Karpas-422 (cell line): ENCODE measurements around the gene EXOSC5. TPM values are rescaled to one million over a fixed set of nuclear protein-coding genes. Genes with fewer than 3 reads are reported as not detected.

Experiments used
- DNase-seq: peaks from one replicate; pipeline ENCODE4 v3.0.0-alpha.2; 2015
- H2AFZ ChIP-seq: fragments of 200-600 bp; sonication (generic); 2 replicates; pipeline ENCODE4 v1.6.1; 2014; ENCODE audit warnings: antibody characterized with exemption, low read length, mixed read lengths
- H3K27ac ChIP-seq: fragments of 200-600 bp; sonication (generic); 2 replicates; pipeline ENCODE4 v1.5.1; 2014; ENCODE audit warnings: mild to moderate bottlenecking, low read length, moderate library complexity
- H3K27me3 ChIP-seq: fragments of 200-600 bp; sonication (generic); 2 replicates; pipeline ENCODE4 v1.6.1; 2014; ENCODE audit warnings: low read length, mixed read lengths
- H3K36me3 ChIP-seq: fragments of 200-600 bp; sonication (generic); 2 replicates; pipeline ENCODE4 v1.6.1; 2014; ENCODE audit warnings: low read length, mixed read lengths; ENCODE audit not compliant: insufficient read depth
- H3K4me1 ChIP-seq: fragments of 200-600 bp; sonication (generic); 2 replicates; pipeline ENCODE4 v1.6.1; 2014; ENCODE audit warnings: mild to moderate bottlenecking, low read length, mixed read lengths
- H3K4me2 ChIP-seq: fragments of 200-600 bp; sonication (generic); 2 replicates; pipeline ENCODE4 v1.6.1; 2014; ENCODE audit warnings: low read length, low read depth, mild to moderate bottlenecking; ENCODE audit not compliant: poor library complexity, severe bottlenecking
- H3K4me3 ChIP-seq: fragments of 200-600 bp; sonication (generic); 2 replicates; pipeline ENCODE4 v1.5.1; 2014; ENCODE audit warnings: mild to moderate bottlenecking, antibody characterized with exemption, low read length, mixed read lengths
- H3K79me2 ChIP-seq: fragments of 200-600 bp; sonication (generic); 2 replicates; pipeline ENCODE4 v1.6.1; 2014; ENCODE audit warnings: mild to moderate bottlenecking, low read length, mixed read lengths
- H3K9ac ChIP-seq: fragments of 200-600 bp; sonication (generic); 2 replicates; pipeline ENCODE4 v1.6.0; 2014; ENCODE audit warnings: low read length
- H3K9me2 ChIP-seq: fragments of 200-600 bp; sonication (generic), shearing (Covaris generic); replicated peaks from 2 replicates; pipeline ENCODE4 v1.6.0; 2014; ENCODE audit warnings: mild to moderate bottlenecking, low read length, moderate library complexity; ENCODE audit not compliant: insufficient read depth
- H3K9me3 ChIP-seq: fragments of 300-700, 200-600 bp; sonication (generic); 2 replicates; pipeline ENCODE4 v1.6.1; 2014; ENCODE audit warnings: low read length, mixed read lengths
- H4K20me1 ChIP-seq: fragments of 200-600 bp; sonication (generic); 2 replicates; pipeline ENCODE4 v1.6.1; 2014; ENCODE audit warnings: mild to moderate bottlenecking, antibody characterized with exemption, low read length, low read depth; ENCODE audit not compliant: insufficient read depth
- total RNA-seq: library from RNA; depleted of rRNA; stranded (reverse); fragments of >200 nt; shearing (Covaris generic); gene quantifications from 2 replicates; pipeline ENCODE4 v1.2.3, GENCODE V29; 2014; ENCODE audit warnings: low replicate concordance

The EXOSC5 gene
- total RNA-seq, 1 experiment from 2014 or later: 74.7 TPM

GRCh38 chr19:41364524-41365391 lies 32.4 kb downstream of the EXOSC5 start:
- Histone ChIP-seq H3K9me3 (no peaks in the 10 kb centered on the region), H3K36me3 (no peaks in the 10 kb centered on the region), H3K4me1 (peaks cover 24% of the 10 kb centered on the region), H3K9me2 (no peaks in the 10 kb centered on the region), H3K27ac (peak overlapping the region; percentile 89), H3K79me2 (peaks cover 32% of the 10 kb centered on the region), H3K4me2 (peak overlapping the region; percentile 94), H3K9ac (peak overlapping the region; percentile 90), H4K20me1 (no peaks in the 10 kb centered on the region), H2AFZ (peak overlapping the region; percentile 79), H3K4me3 (peak overlapping the region; percentile 92), H3K27me3 (no peaks in the 10 kb centered on the region)
- DNase-seq: peak; percentile 57

DNA sequence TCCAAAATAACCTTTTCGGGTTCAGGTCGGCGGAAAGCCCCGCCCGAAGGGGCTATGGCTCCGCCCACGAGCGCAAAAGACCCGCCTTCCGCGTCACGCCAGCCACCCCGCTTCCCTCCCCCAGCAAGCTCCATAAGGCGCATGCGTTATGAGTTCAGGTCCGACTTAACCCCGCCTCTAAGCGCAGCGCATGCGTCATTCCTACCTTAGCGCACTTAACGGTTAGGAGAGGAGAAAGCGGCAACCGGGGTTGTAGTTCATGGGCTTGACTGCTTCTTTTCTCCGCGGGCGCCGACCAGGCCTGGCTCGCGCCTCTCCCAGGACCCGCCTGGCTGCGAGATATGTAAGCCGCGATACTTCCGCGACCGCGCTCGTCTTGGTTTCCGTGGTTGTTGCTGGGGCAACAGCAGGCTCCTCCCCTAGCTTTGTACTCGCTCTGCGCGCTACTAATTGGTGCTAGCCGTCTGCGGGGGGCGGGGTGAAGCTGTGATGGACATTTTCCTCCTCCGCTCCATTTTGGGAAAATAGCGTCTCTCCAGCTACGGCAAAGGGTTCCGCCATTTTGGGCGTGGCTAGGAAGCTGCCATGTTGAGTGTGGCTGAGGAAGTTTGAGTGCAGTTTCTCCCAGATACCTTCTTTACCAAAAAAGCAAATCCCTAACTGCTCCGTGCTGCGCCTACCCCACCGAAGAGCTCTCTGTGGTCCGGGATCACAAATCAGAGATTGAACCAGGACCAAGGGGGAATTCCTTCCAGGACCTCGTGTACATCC lies 33.2 kb downstream of the EXOSC5 start, which contains the start of gene B9D2:
B9D2 (minus strand) TSS at position 397 of the 771 bp plus-strand sequence. CDS start 630 bp downstream, outside the sequence.
- Histone ChIP-seq H3K36me3 (no peaks in the 10 kb centered on the region), H2AFZ (peak within 1 kb of the TSS; percentile 92), H3K27me3 (no peaks in the 10 kb centered on the region), H3K4me1 (peaks cover 24% of the 10 kb centered on the region), H3K9me2 (no peaks in the 10 kb centered on the region), H3K79me2 (peaks cover 32% of the 10 kb centered on the region), H3K4me3 (peak within 1 kb of the TSS; percentile 92), H3K9ac (peak within 1 kb of the TSS; percentile 90), H3K9me3 (no peaks in the 10 kb centered on the region), H3K4me2 (peak within 1 kb of the TSS; percentile 94), H3K27ac (peak within 1 kb of the TSS; percentile 89), H4K20me1 (no peaks in the 10 kb centered on the region)
- peak; percentile 99 for DNase-seq

DNA sequence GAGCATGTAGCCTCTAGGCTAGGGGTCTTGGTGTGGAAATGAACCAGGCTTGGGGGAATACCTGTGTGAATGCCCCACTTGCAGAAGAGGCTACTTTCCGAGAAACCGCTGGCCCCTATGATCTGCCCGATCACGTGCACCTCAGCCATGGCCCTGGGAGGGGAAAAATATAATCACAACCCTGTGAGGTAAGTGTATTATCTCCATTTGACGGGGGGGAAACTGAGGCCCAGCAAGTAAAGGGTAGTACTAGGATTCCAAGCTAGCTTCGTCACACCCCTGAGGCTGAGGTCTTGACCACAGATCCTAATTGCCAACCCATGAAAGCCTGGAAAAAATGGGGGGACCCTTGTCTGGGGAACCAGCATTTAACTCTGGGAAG lies 33.8 kb downstream of the EXOSC5 start:
- Histone ChIP-seq H2AFZ (peak overlapping the region; percentile 60; the same call in 1 of the 2 replicates), H4K20me1 (no peaks in the 10 kb centered on the region), H3K9me2 (no peaks in the 10 kb centered on the region), H3K27ac (peak overlapping the region; percentile 89; the same call in 1 of the 2 replicates), H3K4me1 (peaks cover 24% of the 10 kb centered on the region), H3K79me2 (peaks cover 32% of the 10 kb centered on the region), H3K4me3 (peak overlapping the region; percentile 92), H3K4me2 (peak overlapping the region; percentile 94), H3K36me3 (no peaks in the 10 kb centered on the region), H3K27me3 (no peaks in the 10 kb centered on the region), H3K9me3 (no peaks in the 10 kb centered on the region), H3K9ac (peak overlapping the region; percentile 90)
- DNase-seq: no peak

DNA sequence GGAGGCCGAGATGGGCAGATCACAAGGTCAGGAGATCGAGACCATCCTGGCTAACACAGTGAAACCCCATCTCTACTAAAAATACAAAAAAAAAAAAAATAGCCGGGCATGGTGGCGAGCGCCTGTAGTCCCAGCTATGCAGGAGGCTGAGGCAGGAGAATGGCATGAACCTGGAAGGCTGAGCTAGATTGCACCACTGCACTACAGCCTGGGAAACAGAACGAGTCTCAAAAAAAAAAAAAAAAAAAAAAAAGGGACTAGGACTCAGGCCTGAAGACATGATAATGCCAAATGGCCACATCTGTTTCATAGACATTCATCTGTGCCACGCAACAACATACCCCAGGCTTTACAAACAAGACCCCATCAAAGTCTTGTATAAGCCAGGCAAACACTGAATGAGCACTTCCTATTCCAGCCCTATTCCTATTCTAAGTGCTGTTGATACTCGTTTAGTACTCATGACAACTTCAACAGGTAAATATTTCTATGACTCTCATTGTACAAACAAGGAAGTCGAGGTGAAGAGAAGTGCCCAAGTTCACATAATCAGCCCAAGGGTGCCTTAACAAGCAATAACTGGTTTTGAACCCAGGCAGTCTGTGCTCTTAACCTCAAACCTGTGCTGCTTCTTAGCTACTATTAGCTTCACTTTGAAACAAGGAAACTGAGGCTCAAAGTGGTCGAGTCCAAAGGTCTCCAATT lies 34.9 kb downstream of the EXOSC5 start:
- Histone ChIP-seq H3K4me2 (peak overlapping the region; percentile 6), H3K4me3 (no peak overlapping the region), H4K20me1 (no peaks in the 10 kb centered on the region), H3K9ac (no peak overlapping the region), H2AFZ (no peak overlapping the region), H3K9me3 (no peaks in the 10 kb centered on the region), H3K9me2 (no peaks in the 10 kb centered on the region), H3K27me3 (no peaks in the 10 kb centered on the region), H3K79me2 (peaks cover 28% of the 10 kb centered on the region), H3K4me1 (peaks cover 18% of the 10 kb centered on the region), H3K36me3 (no peaks in the 10 kb centered on the region), H3K27ac (no peak overlapping the region)
- no peak for DNase-seq

DNA sequence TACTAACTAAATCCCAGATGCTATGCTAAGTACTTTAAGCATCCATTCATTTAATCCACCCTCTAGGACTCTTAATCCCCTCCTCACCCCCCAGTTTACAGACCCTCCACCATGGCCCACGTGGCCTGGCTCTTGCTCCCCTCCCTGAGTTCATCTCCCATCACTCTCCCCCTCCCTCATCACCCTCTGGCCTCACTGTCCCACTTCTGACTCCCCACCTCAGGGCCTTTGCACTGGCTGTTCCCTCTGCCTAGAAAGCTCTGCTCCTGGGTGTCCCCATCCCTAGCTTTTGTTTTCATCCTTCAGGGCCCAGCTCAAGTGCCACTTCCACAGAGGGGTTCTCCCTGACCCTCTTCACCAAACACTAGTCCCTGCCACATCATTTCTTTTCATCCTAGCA lies 37.4 kb downstream of the EXOSC5 start:
- Histone ChIP-seq H3K4me1 (peaks cover 15% of the 10 kb centered on the region), H3K4me3 (no peak overlapping the region), H3K27ac (no peak overlapping the region), H3K4me2 (no peak overlapping the region), H3K9me2 (no peaks in the 10 kb centered on the region), H3K9me3 (no peaks in the 10 kb centered on the region), H4K20me1 (no peaks in the 10 kb centered on the region), H3K79me2 (peaks cover 12% of the 10 kb centered on the region), H2AFZ (no peak overlapping the region), H3K9ac (no peak overlapping the region), H3K36me3 (no peaks in the 10 kb centered on the region), H3K27me3 (no peaks in the 10 kb centered on the region)
- no peak for DNase-seq

DNA sequence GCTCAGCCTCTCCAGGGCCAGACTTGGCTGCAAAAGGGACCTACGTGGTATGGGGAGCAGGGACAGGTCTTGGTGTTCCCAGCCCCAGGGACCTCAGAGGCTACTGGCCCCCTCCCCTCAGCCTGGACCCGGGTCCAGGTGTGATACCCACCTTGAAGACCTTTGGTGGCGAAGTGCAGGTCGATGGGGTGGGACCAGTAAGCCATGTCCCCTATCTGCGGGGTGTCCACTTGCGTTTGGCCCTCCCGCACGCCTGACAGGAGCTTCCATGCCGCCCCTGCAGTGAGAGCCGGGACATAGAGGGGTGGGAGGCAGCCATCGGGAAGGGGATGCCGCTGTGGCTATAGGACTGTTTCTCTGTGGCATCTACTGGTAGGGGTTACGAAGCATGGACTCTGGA lies 39.4 kb downstream of the EXOSC5 start:
- Histone ChIP-seq H3K4me1 (peaks cover 10% of the 10 kb centered on the region), H3K9ac (no peak overlapping the region)

DNA sequence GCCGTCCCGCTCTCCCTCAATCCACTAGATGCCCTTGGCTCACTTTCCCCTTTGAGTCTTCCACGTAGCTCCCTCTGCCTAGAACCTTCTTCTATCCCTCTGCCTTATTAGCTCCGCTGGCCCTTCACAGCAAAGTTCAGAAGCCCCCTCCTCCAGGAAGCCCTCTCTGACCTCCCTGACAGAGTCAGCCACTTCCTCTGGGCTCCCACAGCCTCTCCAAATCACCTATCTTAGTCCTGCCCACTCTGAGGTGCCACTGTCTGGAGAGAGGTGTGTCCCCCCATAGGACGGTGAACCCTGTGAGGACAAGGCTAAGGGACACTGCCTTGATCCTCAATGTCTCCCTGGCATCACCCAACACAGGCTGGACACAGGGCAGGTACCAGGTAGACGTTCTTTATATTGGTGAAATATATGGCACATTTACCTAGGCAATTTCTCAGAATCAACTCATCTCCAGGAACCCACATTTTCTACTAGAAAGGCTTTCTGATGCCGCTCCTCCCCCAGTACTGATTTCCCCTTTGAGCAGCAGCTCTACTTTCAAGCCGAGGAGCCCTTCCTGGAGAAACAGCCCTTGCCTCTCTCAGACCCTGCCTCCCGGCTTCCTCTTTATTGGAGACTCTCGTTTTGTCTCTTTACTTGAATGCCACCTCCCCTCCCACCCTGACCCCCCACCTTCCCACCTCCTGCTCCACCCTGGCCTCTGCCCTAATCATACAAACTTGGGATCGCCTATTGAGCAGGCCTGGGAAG lies 40.0 kb downstream of the EXOSC5 start:
- Histone ChIP-seq H3K4me2 (no peak overlapping the region), H3K79me2 (peaks cover 22% of the 10 kb centered on the region), H2AFZ (no peak overlapping the region), H3K36me3 (no peaks in the 10 kb centered on the region), H3K27ac (no peak overlapping the region), H3K27me3 (no peaks in the 10 kb centered on the region), H3K9ac (no peak overlapping the region), H3K4me1 (peaks cover 8% of the 10 kb centered on the region), H4K20me1 (peaks cover 4% of the 10 kb centered on the region; the same call in 1 of the 2 replicates), H3K4me3 (no peak overlapping the region), H3K9me2 (no peaks in the 10 kb centered on the region), H3K9me3 (no peaks in the 10 kb centered on the region)
- DNase-seq: no peak

More for the DNA sequence above, 39.4 kb downstream of the EXOSC5 start:
- H3K9me3 ChIP-seq: no peaks in the 10 kb centered on the region
- DNase-seq: no peak
- no peaks in the 10 kb centered on the region for H3K27me3 ChIP-seq
- no peak overlapping the region for H2AFZ ChIP-seq
- H3K4me3 ChIP-seq: no peak overlapping the region
- H3K79me2 ChIP-seq: peaks cover 16% of the 10 kb centered on the region
- H3K9me2 ChIP-seq: no peaks in the 10 kb centered on the region
- no peak overlapping the region for H3K4me2 ChIP-seq
- H3K27ac ChIP-seq: no peak overlapping the region
- no peaks in the 10 kb centered on the region for H3K36me3 ChIP-seq
- 0 out of 2 replicates have a peak, but pooled peaks cover 3% of the 10 kb centered on the region for H4K20me1 ChIP-seq
